Measurements from ENCODE around the gene MSANTD1. TPM values are rescaled to one million over a fixed set of nuclear protein-coding genes. Genes with fewer than 3 reads are reported as not detected.

Gene MSANTD1
- total RNA-seq, 1 experiment from 2014 or later: 0.77 TPM

DNA sequence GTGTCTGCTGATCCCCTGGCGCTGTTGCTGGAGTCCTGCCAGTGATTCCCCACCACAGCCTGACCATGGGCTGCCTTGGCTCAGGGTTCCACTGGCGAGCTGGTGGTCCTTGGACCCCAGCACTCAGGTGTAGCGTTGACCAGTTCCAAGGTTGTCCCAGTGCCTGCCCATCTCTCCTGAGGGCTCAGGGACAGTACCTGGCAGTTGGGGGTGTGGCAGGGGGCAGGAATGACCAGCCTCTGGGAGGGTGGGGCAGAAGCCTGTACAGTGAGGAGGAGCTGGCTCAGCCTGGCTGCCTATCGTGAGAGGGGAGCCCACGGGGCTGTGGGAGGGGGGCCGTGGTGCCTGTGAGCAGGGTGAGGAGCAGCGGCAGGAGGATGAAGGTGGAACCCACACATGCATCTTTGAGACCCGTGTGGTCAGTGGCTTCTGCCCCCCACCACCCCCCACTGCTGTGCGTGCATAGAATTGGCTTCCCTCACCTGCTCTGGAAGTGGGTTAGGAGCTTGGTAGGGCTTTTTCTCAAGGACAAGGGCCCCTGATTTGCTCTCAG is 12.6 kb upstream of the MSANTD1 start:
- Histone ChIP-seq H3K27ac (ENCODE audit: low read length) (no peak overlapping the region), H3K27me3 (ENCODE audit: low read length) (no peaks in the 10 kb centered on the region), H3F3A (ENCODE audit: low read length, unreplicated experiment) (no peaks in the 10 kb centered on the region), H4K20me1 (ENCODE audit: low read length) (no peaks in the 10 kb centered on the region), H3K4me1 (ENCODE audit: insufficient read depth, low read length) (no peaks in the 10 kb centered on the region), H3K4me2 (ENCODE audit: low read length) (no peak overlapping the region), H3K9me3 (ENCODE audit: low read length) (no peaks in the 10 kb centered on the region), H3K79me2 (ENCODE audit: low read length) (no peaks in the 10 kb centered on the region), H2AFZ (ENCODE audit: low read length) (no peak overlapping the region), H3K4me3 (ENCODE audit: low read length) (no peak overlapping the region), H3K9ac (ENCODE audit: low read length) (no peak overlapping the region), H3K36me3 (ENCODE audit: low read depth, low read length) (no peaks in the 10 kb centered on the region), H3K9me2 (replicated peaks; ENCODE audit: low read length) (no peaks in the 10 kb centered on the region)
- BruUV-seq (replicated peaks): no TSS peak
- DNase-seq (no peak), ATAC-seq (no peak)
- ChIA-PET CTCF (no interaction called here), POLR2A (ENCODE audit: unreplicated experiment) (no interaction called here)
- TF ChIP-seq EZH2 (IDR thresholded peaks at IDR 0.05; ENCODE audit: low read length, unreplicated experiment) (no peak), EZH2phosphoT487 (IDR thresholded peaks at IDR 0.05; ENCODE audit: borderline replicate concordance, low read length) (no peak)
- TF ChIP-seq, protein P1, sequence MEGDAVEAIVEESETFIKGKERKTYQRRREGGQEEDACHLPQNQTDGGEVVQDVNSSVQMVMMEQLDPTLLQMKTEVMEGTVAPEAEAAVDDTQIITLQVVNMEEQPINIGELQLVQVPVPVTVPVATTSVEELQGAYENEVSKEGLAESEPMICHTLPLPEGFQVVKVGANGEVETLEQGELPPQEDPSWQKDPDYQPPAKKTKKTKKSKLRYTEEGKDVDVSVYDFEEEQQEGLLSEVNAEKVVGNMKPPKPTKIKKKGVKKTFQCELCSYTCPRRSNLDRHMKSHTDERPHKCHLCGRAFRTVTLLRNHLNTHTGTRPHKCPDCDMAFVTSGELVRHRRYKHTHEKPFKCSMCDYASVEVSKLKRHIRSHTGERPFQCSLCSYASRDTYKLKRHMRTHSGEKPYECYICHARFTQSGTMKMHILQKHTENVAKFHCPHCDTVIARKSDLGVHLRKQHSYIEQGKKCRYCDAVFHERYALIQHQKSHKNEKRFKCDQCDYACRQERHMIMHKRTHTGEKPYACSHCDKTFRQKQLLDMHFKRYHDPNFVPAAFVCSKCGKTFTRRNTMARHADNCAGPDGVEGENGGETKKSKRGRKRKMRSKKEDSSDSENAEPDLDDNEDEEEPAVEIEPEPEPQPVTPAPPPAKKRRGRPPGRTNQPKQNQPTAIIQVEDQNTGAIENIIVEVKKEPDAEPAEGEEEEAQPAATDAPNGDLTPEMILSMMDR (conservative IDR thresholded peaks at IDR 0.05; ENCODE audit: low read depth, low read length): no peak
- intact Hi-C loops (cut with micrococcal nuclease): no loop called here

DNA sequence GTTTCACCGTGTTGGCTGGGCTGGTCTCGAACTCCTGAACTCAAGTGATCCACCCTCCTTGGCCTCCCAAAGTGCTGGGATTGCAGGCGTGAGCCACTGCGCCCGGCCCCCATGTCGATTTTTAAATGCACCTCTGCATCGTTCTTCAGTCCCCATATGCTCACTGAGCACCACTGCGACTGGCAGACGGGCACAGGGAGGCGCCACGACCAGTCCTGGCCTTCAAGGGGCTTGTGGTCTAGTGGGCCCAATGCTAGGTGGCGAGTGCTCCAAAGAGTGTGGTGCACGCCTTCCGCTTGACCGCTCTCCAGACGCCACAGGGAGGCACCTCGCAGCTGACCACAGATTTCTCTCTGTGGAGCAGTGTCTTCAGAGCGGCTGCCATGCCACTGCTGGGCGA is 11.7 kb upstream of the MSANTD1 start:
- ATAC-seq (no peak), DNase-seq (no peak)
- H3K9me3 ChIP-seq (ENCODE audit: low read length): no peaks in the 10 kb centered on the region
- no peaks in the 10 kb centered on the region for H3K27me3 ChIP-seq (ENCODE audit: low read length)
- no peaks in the 10 kb centered on the region for H3F3A ChIP-seq (ENCODE audit: low read length, unreplicated experiment)
- CTCF ChIA-PET: no interaction called here
- no peak overlapping the region for H3K4me3 ChIP-seq (ENCODE audit: low read length)
- no peaks in the 10 kb centered on the region for H3K79me2 ChIP-seq (ENCODE audit: low read length)
- TF ChIP-seq EZH2 (IDR thresholded peaks at IDR 0.05; ENCODE audit: low read length, unreplicated experiment): no peak
- TF ChIP-seq, protein P1 (conservative IDR thresholded peaks at IDR 0.05; ENCODE audit: low read depth, low read length): no peak
- TF ChIP-seq EZH2phosphoT487 (IDR thresholded peaks at IDR 0.05; ENCODE audit: borderline replicate concordance, low read length): no peak
- no peak overlapping the region for H3K4me2 ChIP-seq (ENCODE audit: low read length)
- H3K9me2 ChIP-seq (replicated peaks; ENCODE audit: low read length): no peaks in the 10 kb centered on the region
- H2AFZ ChIP-seq (ENCODE audit: low read length): no peak overlapping the region
- no peaks in the 10 kb centered on the region for H4K20me1 ChIP-seq (ENCODE audit: low read length)
- H3K4me1 ChIP-seq (ENCODE audit: insufficient read depth, low read length): no peaks in the 10 kb centered on the region
- H3K27ac ChIP-seq (ENCODE audit: low read length): no peak overlapping the region
- no TSS peak for BruUV-seq (replicated peaks)
- no peaks in the 10 kb centered on the region for H3K36me3 ChIP-seq (ENCODE audit: low read depth, low read length)
- no peak overlapping the region for H3K9ac ChIP-seq (ENCODE audit: low read length)
- POLR2A ChIA-PET (ENCODE audit: unreplicated experiment): no interaction called here
- intact Hi-C loops (cut with micrococcal nuclease): no loop called here

DNA sequence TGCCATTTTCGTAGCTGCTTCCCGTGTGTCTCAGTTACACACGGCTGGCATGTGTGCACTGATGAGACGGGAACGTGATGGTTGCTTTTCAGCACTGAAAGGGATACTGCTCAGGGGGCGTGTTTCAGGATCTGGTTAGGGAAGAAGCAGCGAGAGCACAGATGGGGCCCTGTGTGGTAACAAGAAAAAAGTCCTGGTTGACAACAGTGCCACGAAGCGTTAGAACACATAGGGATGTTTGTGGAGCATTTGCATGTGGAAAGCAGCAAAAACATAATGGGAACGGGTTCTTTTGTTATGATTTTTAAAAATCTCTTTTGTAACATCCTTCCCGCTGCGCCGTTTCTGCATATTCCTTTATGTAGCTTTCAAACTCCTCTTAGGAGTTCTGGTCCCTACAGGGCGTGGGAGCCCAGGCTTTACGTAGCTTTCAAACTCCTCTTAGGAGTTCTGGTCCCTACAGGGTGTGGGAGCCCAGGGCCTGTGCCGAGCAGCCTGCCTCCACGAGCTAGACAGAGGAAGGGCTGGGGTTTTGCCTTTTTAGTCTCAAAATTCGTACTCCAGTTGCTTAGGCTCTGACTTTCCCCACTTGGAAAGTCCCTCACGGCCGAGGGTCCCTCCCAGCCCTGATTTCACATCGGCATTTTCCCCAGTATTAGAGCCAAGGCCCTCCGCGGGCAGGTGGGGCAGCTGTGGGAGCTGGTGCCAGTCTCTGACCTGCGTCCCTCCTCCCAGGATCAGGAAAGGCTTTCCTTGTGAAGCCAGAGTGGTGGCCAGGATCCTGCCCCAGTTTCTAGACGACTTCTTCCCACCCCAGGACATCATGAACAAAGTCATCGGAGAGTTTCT is 11.0 kb upstream of the MSANTD1 start:
- ChIA-PET CTCF (no interaction called here), POLR2A (ENCODE audit: unreplicated experiment) (no interaction called here)
- H3K9me2 ChIP-seq (replicated peaks; ENCODE audit: low read length): no peaks in the 10 kb centered on the region
- no peak for DNase-seq
- H3K79me2 ChIP-seq (ENCODE audit: low read length): no peaks in the 10 kb centered on the region
- no peak for TF ChIP-seq EZH2 (IDR thresholded peaks at IDR 0.05; ENCODE audit: low read length, unreplicated experiment)
- TF ChIP-seq EZH2phosphoT487 (IDR thresholded peaks at IDR 0.05; ENCODE audit: borderline replicate concordance, low read length): no peak
- TF ChIP-seq, protein P1 (conservative IDR thresholded peaks at IDR 0.05; ENCODE audit: low read depth, low read length): no peak
- no peak overlapping the region for H3K4me2 ChIP-seq (ENCODE audit: low read length)
- intact Hi-C loops (cut with micrococcal nuclease): no loop called here
- no peaks in the 10 kb centered on the region for H4K20me1 ChIP-seq (ENCODE audit: low read length)
- no peak overlapping the region for H3K9ac ChIP-seq (ENCODE audit: low read length)
- no peaks in the 10 kb centered on the region for H3K36me3 ChIP-seq (ENCODE audit: low read depth, low read length)
- ATAC-seq: no peak
- no peaks in the 10 kb centered on the region for H3K4me1 ChIP-seq (ENCODE audit: insufficient read depth, low read length)
- H2AFZ ChIP-seq (ENCODE audit: low read length): no peak overlapping the region
- H3K27ac ChIP-seq (ENCODE audit: low read length): no peak overlapping the region
- H3K4me3 ChIP-seq (ENCODE audit: low read length): no peak overlapping the region
- no peaks in the 10 kb centered on the region for H3K27me3 ChIP-seq (ENCODE audit: low read length)
- no peaks in the 10 kb centered on the region for H3F3A ChIP-seq (ENCODE audit: low read length, unreplicated experiment)
- no peaks in the 10 kb centered on the region for H3K9me3 ChIP-seq (ENCODE audit: low read length)
- BruUV-seq (replicated peaks): no TSS peak

Measured in PC-3 (cell line).